MCF 10A (cell line): ENCODE data around the gene RBBP8. TPM values are rescaled to one million over a fixed set of nuclear protein-coding genes. Genes with fewer than 3 reads are reported as not detected.
A peak's percentile ranks its signal among the peaks of the same experiment; 100 is the strongest.

ENCODE experiments used
- BruUV-seq: library from RNA; stranded (reverse); fragments of 400-500 nt; replicated peaks from 2 replicates; lab custom pipeline; 2021; lab: Mats Ljungman, UMichigan
- CTCF ChIA-PET: fragments of 300-600 bp; sonication (Branson Sonifier 250); formaldehyde crosslinking; extraction: SDS; loops from one replicate; lab custom pipeline; 2021; ENCODE audit warnings: antibody characterized with exemption, inconsistent platforms; lab: Yijun Ruan, JAX
- POLR2A ChIA-PET: fragments of 300-600, 350-650 bp; sonication (Branson Sonifier 250); formaldehyde crosslinking; extraction: SDS; loops from one replicate; lab custom pipeline; 2020; ENCODE audit warnings: antibody characterized with exemption, inconsistent platforms; lab: Yijun Ruan, JAX
- DNase-seq: peaks from one replicate; pipeline ENCODE4 v3.0.0-alpha.2; 2018; ENCODE audit not compliant: unreplicated experiment
- H3K27ac Mint-ChIP-seq: one replicate; pipeline ENCODE4 v1.8.0; 2022; ENCODE audit warnings: mild to moderate bottlenecking, low read depth, mixed read lengths; ENCODE audit not compliant: unreplicated experiment
- H3K27me3 Mint-ChIP-seq: one replicate; pipeline ENCODE4 v1.8.0; 2022; ENCODE audit warnings: mixed read lengths; ENCODE audit not compliant: insufficient read depth, unreplicated experiment
- H3K36me3 Mint-ChIP-seq: one replicate; pipeline ENCODE4 v1.8.0; 2022; ENCODE audit warnings: mild to moderate bottlenecking, moderate library complexity, mixed read lengths; ENCODE audit not compliant: insufficient read depth, unreplicated experiment
- H3K4me1 Mint-ChIP-seq: one replicate; pipeline ENCODE4 v1.8.0; 2022; ENCODE audit warnings: mixed read lengths; ENCODE audit not compliant: insufficient read depth, unreplicated experiment
- H3K4me3 Mint-ChIP-seq: one replicate; pipeline ENCODE4 v1.8.0; 2022; ENCODE audit warnings: mild to moderate bottlenecking, moderate library complexity, mixed read lengths; ENCODE audit not compliant: unreplicated experiment
- H3K9me3 Mint-ChIP-seq: one replicate; pipeline ENCODE4 v1.8.0; 2022; ENCODE audit warnings: mixed read lengths; ENCODE audit not compliant: unreplicated experiment
- CTCF ChIP-seq: fragments of 200-600 bp; IDR thresholded peaks from one replicate; pipeline ENCODE4 v1.8.0; 2022; ENCODE audit warnings: antibody characterized with exemption, mild to moderate bottlenecking; ENCODE audit not compliant: unreplicated experiment
- intact Hi-C: fragments of 100-400 bp; cut with micrococcal nuclease; formaldehyde crosslinking; loops from 2 replicates; pipeline ENCODE4 v1.14.1; 2022
- total RNA-seq: library from RNA; stranded (reverse); gene quantifications from 2 replicates; pipeline ENCODE4 v1.2.3, GENCODE V29; 2022

RBBP8 gene
- total RNA-seq, 1 experiment from 2014 or later: 59.7 TPM

GRCh38 chr18:22975508-22975907, 42.4 kb downstream of the RBBP8 start:
- POLR2A ChIA-PET: interaction anchor here (0.9 to 3.1 kb wide), 5 partner anchors 11 to 129 kb away, joined by 3 to 13 read pairs (median 4); partner anchors contain the start of gene RBBP8
- H3K4me1 Mint-ChIP-seq: peaks cover 18% of the 10 kb centered on the region
- BruUV-seq: no TSS peak
- no peaks in the 10 kb centered on the region for H3K9me3 Mint-ChIP-seq
- intact Hi-C loops: loop anchor here (5.0 kb wide), 1 partner anchor 148 kb away; no protein-coding TSS in a partner anchor
- CTCF ChIA-PET: interaction anchor here (0.9 to 1.7 kb wide), 3 partner anchors 40 to 130 kb away, joined by 3 to 7 read pairs (median 3); no protein-coding TSS in a partner anchor
- no peak for DNase-seq
- no peaks in the 10 kb centered on the region for H3K27me3 Mint-ChIP-seq
- no peak overlapping the region for H3K4me3 Mint-ChIP-seq
- H3K27ac Mint-ChIP-seq: no peak overlapping the region
- no peak for TF ChIP-seq CTCF
- peaks cover 28% of the 10 kb centered on the region for H3K36me3 Mint-ChIP-seq

GRCh38 chr18:22977847-22978701, 44.9 kb downstream of the RBBP8 start:
- DNase-seq: peak; percentile 86
- CTCF ChIA-PET: interaction anchor here (0.6 to 3.6 kb wide), 13 partner anchors 13 to 185 kb away, joined by 3 to 33 read pairs (median 4); partner anchors contain the start of gene RBBP8
- H3K27ac Mint-ChIP-seq: peak overlapping the region; percentile 98
- H3K27me3 Mint-ChIP-seq: no peaks in the 10 kb centered on the region
- BruUV-seq: TSS peak; percentile 97
- H3K9me3 Mint-ChIP-seq: no peaks in the 10 kb centered on the region
- H3K36me3 Mint-ChIP-seq: peaks cover 22% of the 10 kb centered on the region
- POLR2A ChIA-PET: interaction anchor here (0.5 to 4.1 kb wide), 26 partner anchors 11 to 611 kb away, joined by 3 to 50 read pairs (median 5); partner anchors contain the start of genes RBBP8 and RIOK3
- peak overlapping the region; percentile 68 for H3K4me3 Mint-ChIP-seq
- TF ChIP-seq CTCF: no peak
- intact Hi-C loops: loop anchor here (2.0 to 5.0 kb wide), 2 partner anchors 45 to 151 kb away; partner anchors contain the start of gene RBBP8
- H3K4me1 Mint-ChIP-seq: peaks cover 24% of the 10 kb centered on the region

- BruUV-seq: no TSS peak
- intact Hi-C loops: loop anchor here (5.0 kb wide), 1 partner anchor 183 kb away; no protein-coding TSS in a partner anchor
- H3K4me1 Mint-ChIP-seq: peaks cover 19% of the 10 kb centered on the region
- no peak overlapping the region for H3K4me3 Mint-ChIP-seq
- TF ChIP-seq CTCF: no peak
- H3K36me3 Mint-ChIP-seq: peaks cover 24% of the 10 kb centered on the region
- H3K27ac Mint-ChIP-seq: no peak overlapping the region
- no peak for DNase-seq
- H3K27me3 Mint-ChIP-seq: no peaks in the 10 kb centered on the region
- H3K9me3 Mint-ChIP-seq: no peaks in the 10 kb centered on the region
- CTCF ChIA-PET: interaction anchor here (0.6 to 5.1 kb wide), 5 partner anchors 122 to 181 kb away, joined by 3 to 33 read pairs (median 6); no protein-coding TSS in a partner anchor
- POLR2A ChIA-PET: interaction anchor here (1.9 to 4.1 kb wide), 2 partner anchors 133 to 158 kb away, joined by 8 to 50 read pairs; no protein-coding TSS in a partner anchor
These were observed 47.3 kb downstream of the RBBP8 start for GRCh38 chr18:22980394-22980793.
